HG03159 (cell line): ENCODE measurements around the gene RPL18A.

Experiments
- ATAC-seq: cut with Tn5 transposase; IDR thresholded peaks from one replicate; pipeline ENCODE4 v1.9.1; 2021; ENCODE audit warnings: mild to moderate bottlenecking, moderate library complexity; ENCODE audit not compliant: unreplicated experiment

The RPL18A gene

DNA sequence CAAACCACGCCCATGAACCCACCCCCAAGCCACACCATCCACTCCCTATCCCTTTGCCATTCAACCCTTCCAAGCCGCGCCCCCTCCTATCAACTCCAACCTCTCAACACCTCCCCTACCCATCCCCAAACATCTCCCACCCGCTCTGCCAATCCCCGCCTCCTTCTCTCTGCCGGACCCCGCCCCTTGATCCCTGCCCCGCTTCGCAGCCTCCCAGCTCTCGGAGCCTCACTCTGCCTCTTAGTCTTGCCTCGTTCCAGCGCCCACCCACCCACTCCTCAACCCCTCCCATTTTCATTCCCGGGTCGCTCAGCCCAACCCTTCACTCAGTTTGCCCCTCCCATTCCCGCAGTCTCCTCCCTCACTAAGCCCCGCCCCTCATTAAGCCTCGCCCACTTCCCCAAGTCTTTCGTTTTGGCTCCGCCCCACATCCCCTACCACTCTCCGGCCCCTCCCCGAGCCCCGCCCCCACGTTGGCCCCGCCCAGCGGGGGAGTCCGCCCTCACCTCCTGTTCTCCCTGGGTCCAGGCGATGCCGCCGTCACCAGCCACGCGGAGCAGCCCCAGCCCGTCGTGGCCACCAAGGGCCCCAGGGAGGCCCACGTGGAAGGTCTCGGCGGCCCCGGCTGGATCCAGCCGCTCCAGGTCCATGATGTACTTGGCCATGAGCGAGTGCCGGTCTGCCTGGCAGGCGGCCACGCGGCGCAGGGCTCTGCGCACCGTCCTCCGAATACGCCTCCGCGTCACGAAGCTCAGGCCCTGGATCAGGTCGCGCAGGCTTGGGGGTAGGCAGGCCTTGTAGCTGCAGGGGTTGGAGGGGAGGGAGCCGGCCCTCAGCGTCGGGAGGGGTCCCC lies 17.7 kb upstream of the RPL18A start:
- ATAC-seq: no peak

DNA sequence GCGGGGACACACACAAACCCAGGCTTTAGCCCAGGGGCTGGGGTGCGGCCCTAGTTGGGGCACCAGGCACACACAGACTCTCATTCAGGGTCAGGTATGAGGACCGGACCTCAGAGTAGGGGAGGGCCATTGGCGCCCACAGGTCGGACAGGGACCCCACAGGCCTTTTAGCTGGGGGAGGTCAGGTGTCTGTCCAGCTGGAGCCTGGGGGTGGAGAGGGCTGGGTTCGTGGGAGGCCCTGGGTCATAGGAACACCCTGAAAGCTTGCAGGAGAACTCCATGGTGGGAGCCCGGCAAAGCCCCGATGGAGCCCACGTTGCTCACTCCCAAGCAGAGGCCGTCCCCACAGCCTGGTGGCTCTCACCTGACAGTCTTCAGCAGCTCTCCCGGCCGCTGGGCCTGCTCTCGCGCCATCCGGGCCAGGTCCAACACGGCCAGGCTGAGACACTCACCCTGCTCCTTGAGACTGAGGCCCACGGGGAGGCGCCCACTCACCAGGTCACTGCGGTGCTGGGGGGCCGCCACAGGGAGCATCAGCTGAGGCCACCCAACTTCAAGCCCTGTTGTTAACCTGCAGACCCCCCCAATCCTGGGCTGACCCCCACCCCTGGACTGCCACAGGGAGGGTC lies 16.9 kb upstream of the RPL18A start:
- ATAC-seq: no peak

DNA sequence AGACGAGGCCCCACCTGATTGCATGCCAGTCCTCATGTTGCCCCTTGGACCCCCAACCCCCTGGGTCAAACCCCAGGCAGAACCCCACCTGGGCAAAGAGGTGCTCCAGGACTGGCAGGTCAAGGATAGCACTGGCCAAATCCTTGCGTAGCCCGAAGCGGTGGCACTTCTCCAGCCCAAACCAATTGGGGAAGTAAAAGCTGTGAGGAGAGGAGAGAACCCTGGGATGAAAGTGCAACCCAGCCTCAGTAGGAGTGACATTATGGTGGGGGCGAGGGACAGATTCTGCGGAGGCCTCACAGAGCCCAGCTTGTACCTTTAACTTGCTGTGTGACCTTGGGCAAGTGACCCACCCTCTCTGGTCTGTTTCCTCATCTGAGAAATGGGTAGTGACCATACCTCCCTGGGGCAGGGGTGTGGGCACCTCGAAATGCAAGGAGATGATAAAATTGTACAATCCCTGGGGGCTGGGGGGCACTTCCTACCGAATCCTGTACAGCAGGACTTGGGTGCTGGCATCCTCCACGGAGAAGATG lies 16.4 kb upstream of the RPL18A start:
- ATAC-seq: no peak

- no peak for ATAC-seq
Observed at GRCh38 chr19:17843908-17844490, 15.7 kb upstream of the RPL18A start.

DNA sequence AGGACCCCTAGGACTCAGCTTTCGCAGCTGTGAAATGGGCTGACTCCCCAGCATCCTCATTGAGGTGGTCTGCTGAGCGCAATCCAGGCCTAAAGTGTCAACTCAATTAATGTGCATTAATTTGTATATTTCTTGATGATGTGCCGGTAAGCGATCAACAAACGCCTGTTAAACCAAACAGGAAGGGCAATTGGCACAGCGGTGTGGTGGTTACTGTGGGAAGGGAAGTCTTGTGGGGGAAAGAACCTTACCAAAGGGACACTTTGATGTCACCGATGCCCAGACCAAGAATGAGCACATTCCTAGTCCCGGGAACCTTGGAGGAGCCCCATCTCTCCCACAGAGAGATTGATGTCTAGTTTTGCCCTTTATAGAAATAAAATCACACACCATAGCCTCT lies 13.6 kb upstream of the RPL18A start:
- no peak for ATAC-seq

GRCh38 chr19:17847538-17848366 lies 12.0 kb upstream of the RPL18A start, which contains the start of gene JAK3:
JAK3 (minus strand) TSS chr19:17847982; CDS start chr19:17844417, 3,565 bp downstream.
- peak; percentile 57 for ATAC-seq

DNA sequence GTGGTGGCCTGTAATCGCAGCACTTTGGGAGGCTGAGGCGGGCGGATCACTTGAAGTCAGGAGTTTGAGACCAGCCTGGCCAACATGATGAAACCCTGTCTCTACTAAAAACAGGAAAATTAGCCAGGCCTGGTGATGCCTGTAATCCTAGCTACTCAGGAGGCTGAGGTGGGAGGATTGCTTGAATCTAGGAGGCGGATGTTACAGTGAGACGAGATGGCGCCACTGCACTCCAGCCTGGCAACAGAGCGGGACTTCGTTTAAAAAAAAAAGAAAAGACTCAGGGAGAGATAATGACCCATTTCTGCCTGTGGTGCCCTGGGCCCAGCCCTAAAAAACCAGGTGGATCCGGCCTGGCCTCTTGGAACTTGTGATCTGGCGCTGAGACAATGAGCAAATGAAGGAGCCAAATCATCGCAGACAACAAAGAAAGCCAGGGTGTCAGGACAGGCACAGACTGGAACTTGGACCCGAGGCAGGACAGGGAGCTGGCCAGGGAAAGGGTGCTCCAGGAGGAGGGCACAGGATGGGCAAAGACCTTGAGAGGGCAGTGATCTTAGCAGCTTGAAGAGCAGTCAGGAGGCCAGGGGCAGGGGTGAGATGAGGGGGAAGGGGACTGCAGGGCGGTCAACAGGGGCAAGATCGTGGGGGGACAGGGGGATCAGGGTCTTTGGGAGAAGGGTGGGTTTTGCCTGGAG lies 11.0 kb upstream of the RPL18A start:
- ATAC-seq: no peak

- no peak for ATAC-seq
Observed at GRCh38 chr19:17854061-17854460, 5.6 kb upstream of the RPL18A start.

DNA sequence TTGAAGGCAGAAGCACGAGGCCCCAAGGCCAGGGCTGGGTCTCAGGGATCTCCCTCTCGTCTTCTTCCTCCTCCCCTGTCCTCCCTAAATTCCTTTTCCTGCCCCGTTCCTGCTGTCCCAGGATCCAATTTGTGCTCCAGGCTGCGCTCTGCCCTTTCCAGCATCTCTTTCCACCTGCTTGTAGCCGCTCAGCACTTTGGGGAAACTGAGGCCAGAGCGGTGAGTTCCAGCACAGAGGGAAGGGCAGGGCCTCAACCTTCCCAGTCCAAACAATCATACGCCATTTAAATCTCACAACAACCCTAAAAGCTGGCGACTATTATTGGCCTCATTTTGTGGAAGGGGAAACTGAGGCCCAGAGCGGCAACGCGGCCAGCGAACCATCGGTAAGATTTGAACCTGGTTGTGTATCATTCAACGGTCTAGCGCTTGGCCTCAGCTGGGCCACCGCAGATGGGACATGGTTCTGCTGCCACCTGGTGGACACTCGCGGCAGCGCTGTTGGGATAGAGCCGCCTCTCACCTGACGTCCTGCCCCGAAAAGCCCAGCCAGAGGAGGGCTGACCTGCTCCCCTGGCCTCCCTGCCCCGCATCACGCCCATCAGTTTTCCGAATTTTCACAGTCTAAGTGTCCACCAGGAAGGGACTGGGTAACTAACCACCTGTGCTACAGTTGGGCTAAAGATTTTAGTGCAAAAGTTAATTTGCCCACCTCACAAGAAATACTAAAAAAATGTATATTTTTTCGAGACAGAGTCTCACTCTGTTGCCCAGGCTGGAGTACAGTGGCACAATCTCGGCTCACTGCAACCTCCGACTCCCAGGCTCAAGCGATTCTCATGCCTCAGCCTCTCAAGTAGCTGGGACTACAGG lies 4.2 kb upstream of the RPL18A start:
- no peak for ATAC-seq

- no peak for ATAC-seq
Observed at GRCh38 chr19:17860331-17860992, 752 bp downstream of the RPL18A start.

DNA sequence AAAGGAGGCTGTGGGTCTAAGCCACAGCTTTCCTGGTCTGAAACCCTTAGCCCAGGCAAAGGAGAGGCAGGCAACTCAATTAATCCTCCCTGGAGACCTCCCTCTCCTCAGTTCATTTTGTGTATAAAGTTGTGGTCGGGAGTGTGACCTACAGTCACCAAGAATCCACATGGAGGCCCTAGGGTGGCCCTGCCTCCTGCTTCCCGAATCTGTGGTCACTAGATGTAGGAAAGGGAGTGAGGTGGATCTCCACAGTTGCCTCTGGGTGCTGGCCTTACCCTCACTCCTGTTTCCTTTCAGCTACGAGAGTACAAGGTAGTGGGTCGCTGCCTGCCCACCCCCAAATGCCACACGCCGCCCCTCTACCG lies 1.3 kb downstream of the RPL18A start:
- ATAC-seq: no peak

DNA sequence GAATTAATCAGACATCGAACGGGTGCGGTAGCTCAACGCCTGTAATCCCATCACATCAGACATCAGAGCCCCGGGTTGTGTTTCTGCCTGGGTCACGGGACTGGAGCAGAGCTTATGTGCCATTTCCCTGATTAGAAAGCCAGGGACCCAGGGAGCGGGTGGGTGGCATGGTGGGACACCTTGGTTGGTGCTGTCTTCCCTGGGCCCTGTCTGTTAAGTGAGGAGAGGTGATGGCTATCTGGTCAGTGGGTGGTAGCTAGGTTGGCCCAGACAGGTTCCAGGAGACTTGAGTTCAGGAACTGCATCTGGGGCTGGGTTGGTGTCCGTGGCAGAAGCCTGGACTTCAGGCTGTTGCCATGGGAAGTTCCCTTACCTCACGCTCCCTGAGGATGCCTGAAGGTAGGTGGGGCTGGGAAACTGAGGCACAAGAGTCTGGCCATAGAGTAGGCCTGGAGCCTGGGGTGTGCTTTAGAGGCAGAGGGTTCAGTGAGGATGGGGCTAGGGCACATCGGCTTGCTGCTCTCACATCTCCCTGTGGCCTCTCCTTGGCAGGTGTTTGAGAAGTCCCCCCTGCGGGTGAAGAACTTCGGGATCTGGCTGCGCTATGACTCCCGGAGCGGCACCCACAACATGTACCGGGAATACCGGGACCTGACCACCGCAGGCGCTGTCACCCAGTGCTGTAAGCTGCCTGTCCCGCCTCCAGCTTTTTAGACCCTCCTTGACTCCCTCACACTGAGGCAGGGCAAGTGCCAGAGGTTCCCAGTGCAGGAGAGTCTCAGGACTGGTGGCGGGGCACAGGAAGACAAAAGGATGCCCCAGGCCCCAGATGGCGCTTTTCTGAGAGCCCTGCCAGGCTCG lies 2.1 kb downstream of the RPL18A start:
- no peak for ATAC-seq

DNA sequence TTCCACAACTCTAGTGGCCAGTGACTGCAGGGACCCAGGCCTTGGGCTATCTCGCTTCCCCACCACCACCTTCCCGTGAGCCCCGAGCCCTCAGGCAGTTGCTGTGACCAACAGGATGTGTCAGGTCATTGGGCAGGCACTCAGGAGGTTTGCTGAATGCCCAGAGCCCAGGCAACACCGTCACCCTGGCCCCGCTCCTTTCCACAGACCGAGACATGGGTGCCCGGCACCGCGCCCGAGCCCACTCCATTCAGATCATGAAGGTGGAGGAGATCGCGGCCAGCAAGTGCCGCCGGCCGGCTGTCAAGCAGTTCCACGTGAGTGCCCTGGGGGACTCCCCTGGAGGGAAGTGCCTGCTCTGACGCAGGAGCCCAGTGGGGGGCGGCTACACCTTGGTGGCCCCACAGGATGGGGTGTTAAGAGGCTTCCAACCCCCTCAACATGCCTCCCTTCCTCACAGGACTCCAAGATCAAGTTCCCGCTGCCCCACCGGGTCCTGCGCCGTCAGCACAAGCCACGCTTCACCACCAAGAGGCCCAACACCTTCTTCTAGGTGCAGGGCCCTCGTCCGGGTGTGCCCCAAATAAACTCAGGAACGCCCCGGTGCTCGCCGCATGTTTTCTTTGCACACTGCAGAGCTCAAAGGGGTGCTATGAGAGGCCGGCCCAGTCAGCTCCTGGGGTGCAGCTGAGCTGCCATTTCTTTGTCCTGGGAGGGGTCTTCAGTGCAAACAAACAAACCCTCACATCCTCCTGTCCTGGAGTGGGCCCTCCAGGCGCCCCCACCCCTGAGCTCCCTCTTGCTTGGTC lies 3.2 kb downstream of the RPL18A start:
- no peak for ATAC-seq

GRCh38 chr19:17863520-17864182 lies 3.9 kb downstream of the RPL18A start:
- no peak for ATAC-seq

GRCh38 chr19:17865364-17866311 lies 5.9 kb downstream of the RPL18A start:
- ATAC-seq: no peak
